ENCODE results near the gene ZBTB48. TPM values are rescaled to one million over a fixed set of nuclear protein-coding genes. Genes with fewer than 3 reads are reported as not detected.
"Not testable (repeated sequence)": the region's sequence is repeated elsewhere in the genome, so short reads cannot be mapped to it uniquely, and the experiment has no call there.

Gene ZBTB48
- total and polyA plus RNA-seq, 8 donors, result 22.6 to 139 (median 47.3) TPM

GRCh38 chr1:6635910-6636760 is 56.3 kb downstream of the ZBTB48 start:
- no peak for DNase-seq
- peaks cover 63 to 100% (median 100%) of the 10 kb centered on the region in 4 donors for H3K36me3 ChIP-seq
- no peak overlapping the region for H3K27ac ChIP-seq
- no peak overlapping the region for H3K4me3 ChIP-seq
- WGBS, 5 donors, result 61 to 86% (median 82%) methylated on average over 13 to 16 of the region's 16 CpGs
- no peaks in the 10 kb centered on the region for H3K9me3 ChIP-seq
- peaks cover 0 to 5% (median 0%) of the 10 kb centered on the region in 4 donors for H3K4me1 ChIP-seq
- intact Hi-C loops (cut with DNase I; ENCODE audit: low total_unique reads), result no loop called here
- H3K27me3 ChIP-seq, result no peaks in the 10 kb centered on the region
- no peak for TF ChIP-seq POLR2AphosphoS5 (IDR thresholded peaks at IDR 0.05)
- no peak for TF ChIP-seq EP300 (IDR thresholded peaks at IDR 0.05)
- no peak for TF ChIP-seq POLR2A (IDR thresholded peaks at IDR 0.05)
- no peak for TF ChIP-seq CTCF (IDR thresholded peaks at IDR 0.05)

- H3K27me3 ChIP-seq; H3K9me3 ChIP-seq; H3K27ac ChIP-seq; H3K4me3 ChIP-seq; DNase-seq; H3K4me1 ChIP-seq; intact Hi-C loops (cut with DNase I; ENCODE audit: low total_unique reads): not testable (repeated sequence)
- 90 to 95% (median 91%) methylated on average over 6 of the region's 6 CpGs for WGBS, 5 donors
- H3K36me3 ChIP-seq, result peaks cover 63 to 100% (median 99%) of the 10 kb centered on the region in 4 donors
Observed at GRCh38 chr1:6636778-6637177, 57.0 kb downstream of the ZBTB48 start.

- peak overlapping the region in 2 of 5 donors; percentile 14 to 47 for H3K27ac ChIP-seq
- no peak for DNase-seq
- no peak overlapping the region for H3K4me3 ChIP-seq
- WGBS, 5 donors, result 83 to 92% (median 92%) methylated on average over 9 of the region's 9 CpGs
- H3K36me3 ChIP-seq, result peaks cover 53 to 100% (median 99%) of the 10 kb centered on the region in 4 donors
- intact Hi-C loops (cut with DNase I; ENCODE audit: low total_unique reads), result no loop called here
- no peak for TF ChIP-seq POLR2A (IDR thresholded peaks at IDR 0.05)
- no peak for TF ChIP-seq CTCF (IDR thresholded peaks at IDR 0.05)
- TF ChIP-seq EP300 (IDR thresholded peaks at IDR 0.05), result no peak
- no peak for TF ChIP-seq POLR2AphosphoS5 (IDR thresholded peaks at IDR 0.05)
- no peaks in the 10 kb centered on the region for H3K9me3 ChIP-seq
- peaks cover 0 to 5% (median 0%) of the 10 kb centered on the region in 4 donors for H3K4me1 ChIP-seq
- no peaks in the 10 kb centered on the region for H3K27me3 ChIP-seq
Observed at GRCh38 chr1:6637770-6638169, 58.0 kb downstream of the ZBTB48 start.

GRCh38 chr1:6638226-6638625 is 58.4 kb downstream of the ZBTB48 start:
- intact Hi-C loops (cut with DNase I; ENCODE audit: low total_unique reads), result no loop called here
- TF ChIP-seq POLR2AphosphoS5 (IDR thresholded peaks at IDR 0.05) (peak in 1 of 3 donors; percentile 13), EP300 (IDR thresholded peaks at IDR 0.05) (no peak), CTCF (IDR thresholded peaks at IDR 0.05) (no peak), POLR2A (IDR thresholded peaks at IDR 0.05) (no peak)
- H3K9me3 ChIP-seq, result no peaks in the 10 kb centered on the region
- H3K4me1 ChIP-seq, result peaks cover 0 to 5% (median 0%) of the 10 kb centered on the region in 4 donors
- peak overlapping the region in 3 of 5 donors; percentile 14 to 51 (median 47) for H3K27ac ChIP-seq
- DNase-seq, result peak in 1 of 2 donors; percentile 82
- no peaks in the 10 kb centered on the region for H3K27me3 ChIP-seq
- H3K36me3 ChIP-seq, result peaks cover 48 to 100% (median 99%) of the 10 kb centered on the region in 4 donors
- no peak overlapping the region for H3K4me3 ChIP-seq
- WGBS, 5 donors, result 66 to 83% (median 75%) methylated on average over 18 of the region's 18 CpGs

Small RNAs within 50 kb of the gene (small RNA-seq; reads per million reads assigned to genes)
- gene RNU6-731P, result 0 reads per million in 4 donors

Other genes starting within 250 kb of the ZBTB48 start
- 10 to 100 TPM in 3 of 5 donors, 1 to 10 TPM in 1, not detected in 1; 9.4 to 69.8 (median 22.6) TPM for gene ACOT7, start 186.2 kb upstream of the ZBTB48 start, total RNA-seq
- 10 to 100 TPM; 17.7 to 26.3 (median 19.4) TPM for gene ACOT7, start 186.2 kb upstream of the ZBTB48 start, polyA plus RNA-seq
- gene HES2, start 160.1 kb upstream of the ZBTB48 start, total RNA-seq, result 100 to 1,000 TPM in 1 of 5 donors, not detected in 4; 231 TPM
- 10 to 100 TPM in 1 of 3 donors, not detected in 2; 18.4 TPM for gene HES2, start 160.1 kb upstream of the ZBTB48 start, polyA plus RNA-seq
- gene ESPN, start 155.2 kb upstream of the ZBTB48 start, total RNA-seq, result 10 to 100 TPM in 1 of 5 donors, 1 to 10 TPM in 2, not detected in 2; 1.8 to 68.4 (median 4.9) TPM
- gene ESPN, start 155.2 kb upstream of the ZBTB48 start, polyA plus RNA-seq, result 10 to 100 TPM in 1 of 3 donors, 1 to 10 TPM in 2; 1.5 to 18.0 (median 4.7) TPM
- 100 to 1,000 TPM in 1 of 5 donors, 10 to 100 TPM in 2, 1 to 10 TPM in 2; 6.1 to 215 (median 21.4) TPM for gene TNFRSF25, start 113.8 kb upstream of the ZBTB48 start, total RNA-seq
- 10 to 100 TPM in 1 of 3 donors, 1 to 10 TPM in 2; 2.7 to 41.6 (median 2.9) TPM for gene TNFRSF25, start 113.8 kb upstream of the ZBTB48 start, polyA plus RNA-seq
- gene PLEKHG5, start 88.3 kb upstream of the ZBTB48 start, total RNA-seq, result 10 to 100 TPM in 2 of 5 donors, 1 to 10 TPM in 3; 4.9 to 58.8 (median 9.8) TPM
- 1 to 10 TPM; 1.4 to 7.2 (median 1.8) TPM for gene PLEKHG5, start 88.3 kb upstream of the ZBTB48 start, polyA plus RNA-seq
- 100 to 1,000 TPM in 1 of 5 donors, 10 to 100 TPM in 4; 19.7 to 150 (median 42.0) TPM for gene NOL9, start 25.5 kb upstream of the ZBTB48 start, total RNA-seq
- 1 to 10 TPM; 2.7 to 4.0 (median 2.9) TPM for gene NOL9, start 25.5 kb upstream of the ZBTB48 start, polyA plus RNA-seq
- not detected for gene TAS1R1, start 24.7 kb upstream of the ZBTB48 start, total RNA-seq
- under 1 TPM in 2 of 3 donors, not detected in 1; 0.08 to 0.12 TPM for gene TAS1R1, start 24.7 kb upstream of the ZBTB48 start, polyA plus RNA-seq
- 10 to 100 TPM; 13.0 to 59.8 (median 34.5) TPM for gene KLHL21, start 22.9 kb downstream of the ZBTB48 start, total RNA-seq
- gene KLHL21, start 22.9 kb downstream of the ZBTB48 start, polyA plus RNA-seq, result 10 to 100 TPM in 1 of 3 donors, 1 to 10 TPM in 2; 9.2 to 15.4 (median 9.8) TPM
- 10 to 100 TPM in 2 of 5 donors, 1 to 10 TPM in 3; 2.7 to 16.9 (median 7.5) TPM for gene PHF13, start 33.7 kb downstream of the ZBTB48 start, total RNA-seq
- gene PHF13, start 33.7 kb downstream of the ZBTB48 start, polyA plus RNA-seq, result 1 to 10 TPM; 4.5 to 6.7 (median 5.7) TPM
- gene THAP3, start 44.9 kb downstream of the ZBTB48 start, total RNA-seq, result 100 to 1,000 TPM in 1 of 5 donors, 10 to 100 TPM in 2, 1 to 10 TPM in 2; 5.8 to 116 (median 10.4) TPM
- 10 to 100 TPM; 17.9 to 27.6 (median 26.6) TPM for gene THAP3, start 44.9 kb downstream of the ZBTB48 start, polyA plus RNA-seq
- gene DNAJC11, start 121.8 kb downstream of the ZBTB48 start, total RNA-seq, result 10 to 100 TPM; 22.8 to 93.9 (median 63.9) TPM
- 10 to 100 TPM; 20.0 to 27.2 (median 24.4) TPM for gene DNAJC11, start 121.8 kb downstream of the ZBTB48 start, polyA plus RNA-seq
- 100 to 1,000 TPM in 3 of 5 donors, 10 to 100 TPM in 2; 42.8 to 213 (median 109) TPM for gene CAMTA1, start 205.5 kb downstream of the ZBTB48 start, total RNA-seq
- 100 to 1,000 TPM; 126 to 154 (median 132) TPM for gene CAMTA1, start 205.5 kb downstream of the ZBTB48 start, polyA plus RNA-seq

Data from stomach (tissue), 9 donors.